Neural progenitor cell (in vitro differentiated cells): ENCODE data around the gene IL10RB.

Source experiments
- EZH2 ChIP-seq: fragments of 200-600 bp; sonication (generic); IDR thresholded peaks from 2 replicates; pipeline ENCODE4 v1.6.1; 2017; ENCODE audit warnings: antibody characterized with exemption, mild to moderate bottlenecking, moderate library complexity
- EZH2phosphoT487 ChIP-seq: fragments of 200-600 bp; sonication (generic); IDR thresholded peaks from 2 replicates; pipeline ENCODE4 v1.6.1; 2017; ENCODE audit warnings: antibody characterized with exemption
- TF ChIP-seq, protein P1 (sequence below): fragments of 200-600 bp; sonication (generic); IDR thresholded peaks from 2 replicates; pipeline ENCODE4 v1.5.1; 2017; ENCODE audit warnings: antibody characterized with exemption, mild to moderate bottlenecking

DNA sequence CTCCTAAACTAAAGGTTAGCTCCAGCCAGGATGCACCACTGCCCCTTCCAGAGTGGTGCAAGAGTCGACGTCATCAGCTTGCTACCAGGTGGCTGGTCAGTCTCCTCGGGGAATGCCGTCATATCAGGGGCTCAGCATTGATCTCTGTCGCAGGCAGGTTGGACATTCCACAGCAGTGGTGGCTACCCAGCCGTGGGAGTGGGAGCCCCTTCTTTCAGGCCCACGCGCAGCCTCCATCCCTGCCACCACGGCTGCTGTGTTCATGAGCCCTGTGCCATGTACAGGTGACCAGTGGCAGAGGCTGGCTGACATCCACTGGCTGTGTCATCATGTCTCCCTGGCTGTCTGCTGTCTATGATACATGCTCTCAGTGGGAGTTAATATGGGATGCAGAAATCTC, 25.5 kb downstream of the IL10RB start:
- TF ChIP-seq, protein P1, sequence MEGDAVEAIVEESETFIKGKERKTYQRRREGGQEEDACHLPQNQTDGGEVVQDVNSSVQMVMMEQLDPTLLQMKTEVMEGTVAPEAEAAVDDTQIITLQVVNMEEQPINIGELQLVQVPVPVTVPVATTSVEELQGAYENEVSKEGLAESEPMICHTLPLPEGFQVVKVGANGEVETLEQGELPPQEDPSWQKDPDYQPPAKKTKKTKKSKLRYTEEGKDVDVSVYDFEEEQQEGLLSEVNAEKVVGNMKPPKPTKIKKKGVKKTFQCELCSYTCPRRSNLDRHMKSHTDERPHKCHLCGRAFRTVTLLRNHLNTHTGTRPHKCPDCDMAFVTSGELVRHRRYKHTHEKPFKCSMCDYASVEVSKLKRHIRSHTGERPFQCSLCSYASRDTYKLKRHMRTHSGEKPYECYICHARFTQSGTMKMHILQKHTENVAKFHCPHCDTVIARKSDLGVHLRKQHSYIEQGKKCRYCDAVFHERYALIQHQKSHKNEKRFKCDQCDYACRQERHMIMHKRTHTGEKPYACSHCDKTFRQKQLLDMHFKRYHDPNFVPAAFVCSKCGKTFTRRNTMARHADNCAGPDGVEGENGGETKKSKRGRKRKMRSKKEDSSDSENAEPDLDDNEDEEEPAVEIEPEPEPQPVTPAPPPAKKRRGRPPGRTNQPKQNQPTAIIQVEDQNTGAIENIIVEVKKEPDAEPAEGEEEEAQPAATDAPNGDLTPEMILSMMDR: no peak
- TF ChIP-seq EZH2 (no peak), EZH2phosphoT487 (no peak)
